GM21447 (cell line): Measurements from ENCODE around the gene HIGD1B.

Experiments
- ATAC-seq: cut with Tn5 transposase; IDR thresholded peaks from one replicate; pipeline ENCODE4 v1.9.1; 2021; ENCODE audit not compliant: unreplicated experiment

Gene HIGD1B

GRCh38 chr17:44832805-44833204 lies 14.9 kb upstream of the HIGD1B start:
- no peak for ATAC-seq

- ATAC-seq = no peak
Measured at GRCh38 chr17:44837196-44837595, 10.5 kb upstream of the HIGD1B start.

- ATAC-seq = no peak
Measured at GRCh38 chr17:44840274-44840673, 7.4 kb upstream of the HIGD1B start.

GRCh38 chr17:44840936-44841335 lies 6.7 kb upstream of the HIGD1B start:
- ATAC-seq = no peak

GRCh38 chr17:44842748-44843147 lies 4.9 kb upstream of the HIGD1B start:
- no peak for ATAC-seq

GRCh38 chr17:44844390-44844830 lies 3.3 kb upstream of the HIGD1B start:
- ATAC-seq = no peak

- ATAC-seq = no peak
Measured at GRCh38 chr17:44846206-44846605, 1.5 kb upstream of the HIGD1B start.

- no peak for ATAC-seq
Measured at GRCh38 chr17:44848257-44848795, 643 bp downstream of the HIGD1B start.

- no peak for ATAC-seq
Measured at GRCh38 chr17:44848961-44849489, 1.3 kb downstream of the HIGD1B start.

DNA sequence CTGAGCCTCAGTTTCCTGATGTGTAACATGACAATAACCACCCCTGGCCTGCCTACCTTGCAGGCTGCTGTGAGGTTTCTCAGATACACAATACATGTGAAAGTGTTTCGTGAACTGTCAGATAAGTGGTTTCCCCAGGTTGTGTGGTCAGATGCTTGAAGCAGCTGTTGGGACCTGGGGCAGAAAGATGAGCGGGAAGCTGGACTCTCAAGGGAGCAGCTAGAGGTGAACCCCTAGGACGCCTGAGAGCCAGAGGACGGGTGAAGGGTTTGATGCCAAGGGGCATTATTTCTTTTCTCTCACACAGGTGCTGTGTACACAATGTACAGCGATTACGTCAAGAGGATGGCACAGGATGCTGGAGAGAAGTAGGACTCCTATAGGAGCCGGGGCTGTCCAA lies 2.3 kb downstream of the HIGD1B start:
- ATAC-seq = no peak

GRCh38 chr17:44850612-44851011 lies 2.9 kb downstream of the HIGD1B start:
- ATAC-seq = no peak

GRCh38 chr17:44854192-44854591 lies 6.5 kb downstream of the HIGD1B start:
- no peak for ATAC-seq

DNA sequence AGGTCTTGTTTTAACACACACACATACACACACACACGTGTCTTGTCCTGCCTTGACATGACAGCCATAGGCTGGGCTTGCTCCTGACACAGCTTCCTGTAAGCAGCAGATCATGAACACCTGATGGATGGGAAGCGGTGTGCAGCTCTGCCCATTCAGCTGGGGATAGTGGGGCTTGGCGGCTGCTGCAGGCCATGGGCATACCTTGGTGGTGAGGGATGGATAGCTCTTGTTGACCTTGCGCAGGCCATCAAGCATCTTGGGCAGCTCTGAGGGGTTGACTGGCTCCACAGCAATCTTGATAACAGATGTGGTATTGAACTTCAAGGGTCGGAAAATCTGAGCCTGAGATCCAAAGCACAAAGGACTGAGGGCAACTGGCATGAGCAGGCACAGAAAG lies 12.0 kb downstream of the HIGD1B start:
- ATAC-seq = no peak

- no peak for ATAC-seq
Measured at GRCh38 chr17:44862278-44862914, 14.7 kb downstream of the HIGD1B start.

GRCh38 chr17:44863061-44863918 lies 15.6 kb downstream of the HIGD1B start:
- no peak for ATAC-seq

GRCh38 chr17:44864831-44865230 lies 17.1 kb downstream of the HIGD1B start:
- ATAC-seq = no peak

- ATAC-seq = no peak
Measured at GRCh38 chr17:44865231-44865660, 17.6 kb downstream of the HIGD1B start.

DNA sequence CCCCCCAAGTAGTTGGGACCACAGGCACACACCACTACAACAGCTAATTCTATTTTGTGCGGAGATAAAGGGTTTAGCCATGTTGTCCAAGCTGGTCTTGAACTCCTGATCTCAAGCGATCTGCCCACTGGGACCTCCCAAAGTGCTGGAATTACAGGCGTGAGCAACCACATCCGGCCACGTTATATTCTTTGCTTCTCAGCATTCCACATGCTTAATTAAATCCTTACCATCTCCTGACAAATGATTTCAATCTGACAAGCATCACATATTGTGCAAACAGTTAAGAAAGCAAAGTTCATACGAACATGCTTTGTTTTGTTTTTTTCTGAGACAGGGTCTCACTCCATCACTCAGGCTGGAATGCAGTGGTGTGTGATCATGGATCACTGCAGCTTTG lies 18.2 kb downstream of the HIGD1B start:
- no peak for ATAC-seq

DNA sequence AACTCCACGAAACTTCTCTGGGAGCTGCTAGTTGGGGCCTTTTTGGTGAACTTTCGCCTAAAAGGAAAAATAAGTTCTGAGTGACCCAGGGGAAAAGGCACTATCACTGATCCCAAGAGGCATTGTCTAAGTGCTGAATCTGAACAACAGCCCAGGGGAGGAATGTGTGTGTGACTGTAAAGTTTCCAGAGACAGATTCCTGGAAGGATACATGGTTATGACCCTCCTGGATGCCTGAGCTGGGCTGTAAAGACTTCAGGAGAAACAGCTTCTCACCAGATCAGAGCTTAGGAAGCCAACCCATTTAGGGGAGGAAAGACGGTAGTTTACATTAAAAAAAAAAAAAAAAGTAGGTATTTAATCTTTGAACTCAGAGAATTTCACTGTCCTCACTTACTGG lies 20.2 kb downstream of the HIGD1B start:
- no peak for ATAC-seq

DNA sequence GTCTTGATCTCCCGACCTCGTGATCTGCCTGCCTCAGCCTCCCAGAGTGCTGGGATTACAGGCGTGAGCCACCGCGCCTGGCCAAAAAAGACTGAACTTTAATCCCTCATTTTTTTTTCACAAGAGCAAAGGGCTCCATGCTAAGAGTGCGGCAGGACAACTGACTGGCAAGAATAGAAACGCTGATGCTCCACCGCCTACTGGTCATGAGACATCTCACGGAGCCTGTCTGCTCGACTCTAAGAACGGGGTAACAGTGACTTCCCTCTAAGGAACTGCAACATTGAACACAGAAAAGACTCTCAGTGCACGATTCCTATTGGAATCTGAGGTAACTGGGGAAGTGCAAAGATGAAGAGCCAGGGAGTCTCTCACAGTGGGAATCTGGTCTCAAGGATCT lies 23.9 kb downstream of the HIGD1B start:
- no peak for ATAC-seq

DNA sequence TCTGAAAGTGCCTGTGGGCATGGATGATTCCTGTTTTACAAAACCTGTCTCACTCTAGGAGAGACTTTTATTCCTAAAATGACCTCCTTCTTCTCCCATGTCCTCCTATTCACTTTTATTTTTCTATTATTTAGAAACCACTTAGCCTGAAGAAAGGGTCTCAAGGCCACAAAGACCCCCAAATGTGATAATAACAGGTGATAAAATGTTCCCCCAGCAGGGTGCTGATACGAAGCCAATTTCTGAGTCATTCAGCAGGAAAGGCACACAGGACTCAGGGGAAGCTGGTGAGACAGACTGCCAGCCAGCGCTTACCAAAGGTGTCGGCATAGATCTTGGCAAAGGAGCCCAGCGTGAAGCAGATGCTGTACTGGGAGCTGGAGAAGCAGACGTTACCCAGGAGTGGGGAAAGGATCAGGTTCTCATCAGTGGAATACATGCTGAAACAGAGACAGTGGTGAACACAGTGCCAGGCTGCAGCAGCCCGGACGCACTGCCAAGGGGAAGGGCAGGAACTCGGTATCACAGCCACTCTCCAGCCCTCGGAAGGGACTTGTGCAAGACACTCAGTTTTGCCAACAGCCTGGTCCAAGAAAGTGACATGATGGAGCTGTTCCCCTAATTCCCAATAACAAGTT lies 24.6 kb downstream of the HIGD1B start:
- no peak for ATAC-seq
